ENCODE data around the gene SERP1. TPM values are rescaled to one million over a fixed set of nuclear protein-coding genes. Genes with fewer than 3 reads are reported as not detected.

SERP1 gene
- total RNA-seq, 1 donor from 2014 or later, result 150 TPM

- Histone ChIP-seq H3K9me3 (no peaks in the 10 kb centered on the region), H3K36me3 (peaks cover 81% of the 10 kb centered on the region), H3K4me1 (no peaks in the 10 kb centered on the region), H3K27me3 (ENCODE audit: low read depth) (no peaks in the 10 kb centered on the region), H3K27ac (no peak overlapping the region), H3K4me3 (no peak overlapping the region)
- DNase-seq (no peak), ATAC-seq (no peak)
- TF ChIP-seq, protein P1, sequence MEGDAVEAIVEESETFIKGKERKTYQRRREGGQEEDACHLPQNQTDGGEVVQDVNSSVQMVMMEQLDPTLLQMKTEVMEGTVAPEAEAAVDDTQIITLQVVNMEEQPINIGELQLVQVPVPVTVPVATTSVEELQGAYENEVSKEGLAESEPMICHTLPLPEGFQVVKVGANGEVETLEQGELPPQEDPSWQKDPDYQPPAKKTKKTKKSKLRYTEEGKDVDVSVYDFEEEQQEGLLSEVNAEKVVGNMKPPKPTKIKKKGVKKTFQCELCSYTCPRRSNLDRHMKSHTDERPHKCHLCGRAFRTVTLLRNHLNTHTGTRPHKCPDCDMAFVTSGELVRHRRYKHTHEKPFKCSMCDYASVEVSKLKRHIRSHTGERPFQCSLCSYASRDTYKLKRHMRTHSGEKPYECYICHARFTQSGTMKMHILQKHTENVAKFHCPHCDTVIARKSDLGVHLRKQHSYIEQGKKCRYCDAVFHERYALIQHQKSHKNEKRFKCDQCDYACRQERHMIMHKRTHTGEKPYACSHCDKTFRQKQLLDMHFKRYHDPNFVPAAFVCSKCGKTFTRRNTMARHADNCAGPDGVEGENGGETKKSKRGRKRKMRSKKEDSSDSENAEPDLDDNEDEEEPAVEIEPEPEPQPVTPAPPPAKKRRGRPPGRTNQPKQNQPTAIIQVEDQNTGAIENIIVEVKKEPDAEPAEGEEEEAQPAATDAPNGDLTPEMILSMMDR (IDR thresholded peaks at IDR 0.05), result no peak
- intact Hi-C loops (cut with DNase I), result no loop called here
These were observed 36.3 kb upstream of the SERP1 start for GRCh38 chr3:150582620-150583019.

- H3K4me3 ChIP-seq, result no peak overlapping the region
- H3K9me3 ChIP-seq, result no peaks in the 10 kb centered on the region
- H3K27ac ChIP-seq, result no peak overlapping the region
- DNase-seq (no peak), ATAC-seq (no peak)
- H3K27me3 ChIP-seq (ENCODE audit: low read depth), result no peaks in the 10 kb centered on the region
- H3K36me3 ChIP-seq, result peaks cover 96% of the 10 kb centered on the region
- TF ChIP-seq, protein P1 (IDR thresholded peaks at IDR 0.05), result no peak
- H3K4me1 ChIP-seq, result no peaks in the 10 kb centered on the region
- intact Hi-C loops (cut with DNase I), result no loop called here
These were observed 34.9 kb upstream of the SERP1 start for GRCh38 chr3:150581174-150581573.

DNA sequence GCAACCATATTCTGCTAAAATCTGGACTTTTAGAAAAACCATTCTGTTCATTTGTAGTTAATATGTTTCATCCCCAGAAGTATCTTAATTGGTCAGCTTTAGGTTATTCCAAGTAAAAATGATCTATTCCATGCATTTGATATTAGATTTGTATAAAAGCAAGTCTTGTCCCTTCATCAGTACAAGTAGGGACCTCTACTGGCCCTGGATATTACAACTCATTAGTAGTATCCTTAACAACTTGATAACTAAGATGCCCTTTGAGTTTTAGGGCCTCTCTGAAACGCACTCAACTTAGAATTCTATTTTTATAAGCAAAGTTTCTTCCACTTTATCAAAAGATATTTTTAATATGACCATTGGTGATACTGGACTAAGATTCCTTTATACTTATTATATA lies 31.6 kb upstream of the SERP1 start:
- ATAC-seq, result no peak
- H3K27me3 ChIP-seq (ENCODE audit: low read depth), result no peaks in the 10 kb centered on the region
- intact Hi-C loops (cut with DNase I), result no loop called here
- no peak for DNase-seq
- peaks cover 98% of the 10 kb centered on the region for H3K36me3 ChIP-seq
- no peaks in the 10 kb centered on the region for H3K9me3 ChIP-seq
- no peaks in the 10 kb centered on the region for H3K4me1 ChIP-seq
- no peak overlapping the region for H3K4me3 ChIP-seq
- TF ChIP-seq, protein P1 (IDR thresholded peaks at IDR 0.05), result no peak
- H3K27ac ChIP-seq, result no peak overlapping the region

- H3K9me3 ChIP-seq, result no peaks in the 10 kb centered on the region
- no peaks in the 10 kb centered on the region for H3K4me1 ChIP-seq
- no peaks in the 10 kb centered on the region for H3K27me3 ChIP-seq (ENCODE audit: low read depth)
- no peak for ATAC-seq
- peaks cover 99% of the 10 kb centered on the region for H3K36me3 ChIP-seq
- TF ChIP-seq, protein P1 (IDR thresholded peaks at IDR 0.05), result no peak
- H3K27ac ChIP-seq, result no peak overlapping the region
- intact Hi-C loops (cut with DNase I), result no loop called here
- H3K4me3 ChIP-seq, result no peak overlapping the region
- no peak for DNase-seq
These were observed 21.0 kb upstream of the SERP1 start for GRCh38 chr3:150567328-150567727.

GRCh38 chr3:150564243-150564642 lies 17.9 kb upstream of the SERP1 start:
- intact Hi-C loops (cut with DNase I), result no loop called here
- Histone ChIP-seq H3K27ac (no peak overlapping the region), H3K36me3 (peaks cover 80% of the 10 kb centered on the region), H3K4me3 (no peak overlapping the region), H3K9me3 (no peaks in the 10 kb centered on the region), H3K27me3 (ENCODE audit: low read depth) (no peaks in the 10 kb centered on the region), H3K4me1 (no peaks in the 10 kb centered on the region)
- TF ChIP-seq, protein P1 (IDR thresholded peaks at IDR 0.05), result no peak
- no peak for DNase-seq
- no peak for ATAC-seq

DNA sequence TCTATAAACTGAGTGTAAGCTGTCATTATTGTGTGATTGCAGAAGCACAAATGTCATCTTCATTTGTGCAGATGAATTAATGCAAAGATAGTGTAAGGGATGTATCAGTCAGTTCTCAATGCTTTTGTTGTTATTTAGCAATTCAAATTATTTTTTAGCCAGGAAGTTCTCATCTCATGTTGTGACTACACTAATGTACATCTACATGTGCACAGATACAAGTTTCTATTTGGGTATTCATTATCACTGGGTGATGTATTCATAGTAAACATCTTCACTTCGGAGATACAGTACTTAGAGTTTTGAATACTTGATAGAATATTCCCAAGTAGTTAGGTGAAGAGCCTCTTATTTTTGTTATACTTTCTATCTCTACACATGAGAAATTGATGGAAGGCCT lies 11.4 kb upstream of the SERP1 start:
- Histone ChIP-seq H3K9me3 (no peaks in the 10 kb centered on the region), H3K27ac (no peak overlapping the region), H3K4me3 (no peak overlapping the region), H3K27me3 (ENCODE audit: low read depth) (no peaks in the 10 kb centered on the region), H3K4me1 (no peaks in the 10 kb centered on the region), H3K36me3 (peaks cover 55% of the 10 kb centered on the region)
- DNase-seq (no peak), ATAC-seq (no peak)
- TF ChIP-seq, protein P1 (IDR thresholded peaks at IDR 0.05), result no peak
- intact Hi-C loops (cut with DNase I), result no loop called here
